Measurements from ENCODE around the gene MAST3. TPM values are rescaled to one million over a fixed set of nuclear protein-coding genes. Genes with fewer than 3 reads are reported as not detected.
A peak's percentile ranks its signal among the peaks of the same experiment; 100 is the strongest.
"Not testable (repeated sequence)": the region's sequence is repeated elsewhere in the genome, so short reads cannot be mapped to it uniquely, and the experiment has no call there.

MAST3 gene
- total RNA-seq, 1 donor from 2014 or later = 13.4 TPM

- no peak for DNase-seq (ENCODE audit: low read depth, low spot score)
- no peaks in the 10 kb centered on the region for H3K36me3 Mint-ChIP-seq (ENCODE audit: low read depth)
- H3K9me3 Mint-ChIP-seq = peaks cover 9% of the 10 kb centered on the region
- TF ChIP-seq CTCF (conservative IDR thresholded peaks at IDR 0.05) = no peak
- H3K27ac Mint-ChIP-seq (ENCODE audit: unreplicated experiment) = no peak overlapping the region
- H3K27me3 Mint-ChIP-seq (ENCODE audit: low read depth) = peaks cover 6% of the 10 kb centered on the region
- H3K4me3 Mint-ChIP-seq = no peak overlapping the region
- H3K4me1 Mint-ChIP-seq = peaks cover 17% of the 10 kb centered on the region
Observed at GRCh38 chr19:18085702-18086457, 11.7 kb upstream of the MAST3 start.

- peaks cover 20% of the 10 kb centered on the region for H3K4me1 Mint-ChIP-seq
- no peak for TF ChIP-seq CTCF (conservative IDR thresholded peaks at IDR 0.05)
- H3K36me3 Mint-ChIP-seq (ENCODE audit: low read depth) = no peaks in the 10 kb centered on the region
- H3K27ac Mint-ChIP-seq (ENCODE audit: unreplicated experiment) = peak within 1 kb of the TSS; percentile 75
- H3K27me3 Mint-ChIP-seq (ENCODE audit: low read depth) = peaks cover 6% of the 10 kb centered on the region
- H3K9me3 Mint-ChIP-seq = peaks cover 9% of the 10 kb centered on the region
- DNase-seq (ENCODE audit: low read depth, low spot score) = no peak
- H3K4me3 Mint-ChIP-seq = no peak within 1 kb of the TSS
Observed at GRCh38 chr19:18086590-18087138, 10.9 kb upstream of the MAST3 start, which contains the start of gene IL12RB1. TSS of gene IL12RB1 (minus strand) at chr19:18086934. CDS start at chr19:18086823, 111 bp downstream.

- H3K36me3 Mint-ChIP-seq (ENCODE audit: low read depth); H3K4me3 Mint-ChIP-seq; H3K9me3 Mint-ChIP-seq; DNase-seq (ENCODE audit: low read depth, low spot score); H3K27me3 Mint-ChIP-seq (ENCODE audit: low read depth): not testable (repeated sequence)
- Mint-ChIP-seq H3K4me1 (peaks cover 20% of the 10 kb centered on the region), H3K27ac (ENCODE audit: unreplicated experiment) (peak overlapping the region; percentile 59)
Observed at GRCh38 chr19:18089096-18089541, 8.5 kb upstream of the MAST3 start.

GRCh38 chr19:18089726-18090125 is 7.9 kb upstream of the MAST3 start:
- H3K9me3 Mint-ChIP-seq = no peaks in the 10 kb centered on the region
- H3K27me3 Mint-ChIP-seq (ENCODE audit: low read depth) = peaks cover 2% of the 10 kb centered on the region

GRCh38 chr19:18090545-18091216 is 6.9 kb upstream of the MAST3 start:
- H3K36me3 Mint-ChIP-seq (ENCODE audit: low read depth) = no peaks in the 10 kb centered on the region
- no peaks in the 10 kb centered on the region for H3K9me3 Mint-ChIP-seq
- H3K4me3 Mint-ChIP-seq = no peak overlapping the region
- peaks cover 20% of the 10 kb centered on the region for H3K4me1 Mint-ChIP-seq
- no peak overlapping the region for H3K27ac Mint-ChIP-seq (ENCODE audit: unreplicated experiment)
- TF ChIP-seq CTCF (conservative IDR thresholded peaks at IDR 0.05) = no peak
- H3K27me3 Mint-ChIP-seq (ENCODE audit: low read depth) = peaks cover 6% of the 10 kb centered on the region
- no peak for DNase-seq (ENCODE audit: low read depth, low spot score)

More at GRCh38 chr19:18089726-18090125, 7.9 kb upstream of the MAST3 start:
- TF ChIP-seq CTCF (conservative IDR thresholded peaks at IDR 0.05) = no peak
- H3K27ac Mint-ChIP-seq (ENCODE audit: unreplicated experiment) = peak overlapping the region; percentile 93
- peaks cover 20% of the 10 kb centered on the region for H3K4me1 Mint-ChIP-seq
- DNase-seq (ENCODE audit: low read depth, low spot score) = peak; percentile 23
- no peaks in the 10 kb centered on the region for H3K36me3 Mint-ChIP-seq (ENCODE audit: low read depth)
- H3K4me3 Mint-ChIP-seq = no peak overlapping the region
